ENCODE results near the gene ANXA3. TPM values are rescaled to one million over a fixed set of nuclear protein-coding genes. Genes with fewer than 3 reads are reported as not detected.

ANXA3 gene
- total RNA-seq, 1 donor from 2014 or later: not detected

- Mint-ChIP-seq H3K4me3 (no peak overlapping the region), H3K27me3 (ENCODE audit: low read depth) (no peaks in the 10 kb centered on the region), H3K9me3 (no peaks in the 10 kb centered on the region), H3K27ac (ENCODE audit: unreplicated experiment) (no peak overlapping the region), H3K4me1 (peaks cover 27% of the 10 kb centered on the region), H3K36me3 (ENCODE audit: low read depth) (no peaks in the 10 kb centered on the region)
- TF ChIP-seq, protein P1, sequence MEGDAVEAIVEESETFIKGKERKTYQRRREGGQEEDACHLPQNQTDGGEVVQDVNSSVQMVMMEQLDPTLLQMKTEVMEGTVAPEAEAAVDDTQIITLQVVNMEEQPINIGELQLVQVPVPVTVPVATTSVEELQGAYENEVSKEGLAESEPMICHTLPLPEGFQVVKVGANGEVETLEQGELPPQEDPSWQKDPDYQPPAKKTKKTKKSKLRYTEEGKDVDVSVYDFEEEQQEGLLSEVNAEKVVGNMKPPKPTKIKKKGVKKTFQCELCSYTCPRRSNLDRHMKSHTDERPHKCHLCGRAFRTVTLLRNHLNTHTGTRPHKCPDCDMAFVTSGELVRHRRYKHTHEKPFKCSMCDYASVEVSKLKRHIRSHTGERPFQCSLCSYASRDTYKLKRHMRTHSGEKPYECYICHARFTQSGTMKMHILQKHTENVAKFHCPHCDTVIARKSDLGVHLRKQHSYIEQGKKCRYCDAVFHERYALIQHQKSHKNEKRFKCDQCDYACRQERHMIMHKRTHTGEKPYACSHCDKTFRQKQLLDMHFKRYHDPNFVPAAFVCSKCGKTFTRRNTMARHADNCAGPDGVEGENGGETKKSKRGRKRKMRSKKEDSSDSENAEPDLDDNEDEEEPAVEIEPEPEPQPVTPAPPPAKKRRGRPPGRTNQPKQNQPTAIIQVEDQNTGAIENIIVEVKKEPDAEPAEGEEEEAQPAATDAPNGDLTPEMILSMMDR (conservative IDR thresholded peaks at IDR 0.05): no peak
- DNase-seq (ENCODE audit: low read depth, low spot score): no peak
Observed at GRCh38 chr4:78567500-78568060, 16.0 kb downstream of the ANXA3 start.

- TF ChIP-seq, protein P1 (conservative IDR thresholded peaks at IDR 0.05): no peak
Observed at GRCh38 chr4:78568640-78569305, 17.2 kb downstream of the ANXA3 start.

GRCh38 chr4:78569306-78569821 lies 17.8 kb downstream of the ANXA3 start:
- Mint-ChIP-seq H3K27ac (ENCODE audit: unreplicated experiment) (no peak overlapping the region), H3K9me3 (no peaks in the 10 kb centered on the region), H3K27me3 (ENCODE audit: low read depth) (no peaks in the 10 kb centered on the region), H3K4me1 (peaks cover 22% of the 10 kb centered on the region), H3K36me3 (ENCODE audit: low read depth) (no peaks in the 10 kb centered on the region), H3K4me3 (no peak overlapping the region)
- DNase-seq (ENCODE audit: low read depth, low spot score): no peak
- TF ChIP-seq, protein P1 (conservative IDR thresholded peaks at IDR 0.05): peak; percentile 39

More at GRCh38 chr4:78568640-78569305, 17.2 kb downstream of the ANXA3 start:
- no peak for DNase-seq (ENCODE audit: low read depth, low spot score)
- H3K27me3 Mint-ChIP-seq (ENCODE audit: low read depth): no peaks in the 10 kb centered on the region
- no peak overlapping the region for H3K4me3 Mint-ChIP-seq
- peaks cover 27% of the 10 kb centered on the region for H3K4me1 Mint-ChIP-seq
- H3K27ac Mint-ChIP-seq (ENCODE audit: unreplicated experiment): no peak overlapping the region
- no peaks in the 10 kb centered on the region for H3K9me3 Mint-ChIP-seq
- H3K36me3 Mint-ChIP-seq (ENCODE audit: low read depth): no peaks in the 10 kb centered on the region

- H3K4me1 Mint-ChIP-seq: peaks cover 20% of the 10 kb centered on the region
- no peak overlapping the region for H3K27ac Mint-ChIP-seq (ENCODE audit: unreplicated experiment)
- no peak overlapping the region for H3K4me3 Mint-ChIP-seq
- no peak for DNase-seq (ENCODE audit: low read depth, low spot score)
- H3K27me3 Mint-ChIP-seq (ENCODE audit: low read depth): no peaks in the 10 kb centered on the region
- no peaks in the 10 kb centered on the region for H3K9me3 Mint-ChIP-seq
- TF ChIP-seq, protein P1 (conservative IDR thresholded peaks at IDR 0.05): no peak
- no peaks in the 10 kb centered on the region for H3K36me3 Mint-ChIP-seq (ENCODE audit: low read depth)
Observed at GRCh38 chr4:78570117-78570516, 18.5 kb downstream of the ANXA3 start.

- H3K27ac Mint-ChIP-seq (ENCODE audit: unreplicated experiment): no peak overlapping the region
- H3K4me1 Mint-ChIP-seq: peaks cover 5% of the 10 kb centered on the region
- H3K9me3 Mint-ChIP-seq: no peaks in the 10 kb centered on the region
- H3K36me3 Mint-ChIP-seq (ENCODE audit: low read depth): no peaks in the 10 kb centered on the region
- no peak for DNase-seq (ENCODE audit: low read depth, low spot score)
- H3K4me3 Mint-ChIP-seq: no peak overlapping the region
- H3K27me3 Mint-ChIP-seq (ENCODE audit: low read depth): no peaks in the 10 kb centered on the region
- TF ChIP-seq, protein P1 (conservative IDR thresholded peaks at IDR 0.05): no peak
Observed at GRCh38 chr4:78571804-78572203, 20.2 kb downstream of the ANXA3 start.
